OCI-LY7 (cell line): ENCODE measurements around the gene RAB30. TPM values are rescaled to one million over a fixed set of nuclear protein-coding genes. Genes with fewer than 3 reads are reported as not detected.

Experiments used
- BruUV-seq: library from RNA; stranded (reverse); fragments of 400-500 nt; replicated peaks from 2 replicates; lab custom pipeline; 2021; lab: Mats Ljungman, UMichigan
- CTCF ChIA-PET: fragments of 300-600 bp; sonication (Branson Sonifier 250); formaldehyde crosslinking; loops from one replicate; lab custom pipeline; 2022; ENCODE audit warnings: antibody characterized with exemption; ENCODE audit not compliant: unreplicated experiment; lab: Charles Lee
- POLR2A ChIA-PET: fragments of 300-600 bp; sonication (Branson Sonifier 250); formaldehyde crosslinking; loops from one replicate; lab custom pipeline; 2022; ENCODE audit warnings: antibody characterized with exemption; lab: Charles Lee
- DNase-seq: peaks from one replicate; pipeline ENCODE4 v3.0.0-alpha.2; 2015; ENCODE audit warnings: low spot score
- H2AFZ ChIP-seq: fragments of 200-600 bp; sonication (generic), shearing (Covaris generic); 2 replicates; pipeline ENCODE4 v1.6.1; 2014; ENCODE audit warnings: mild to moderate bottlenecking, antibody characterized with exemption, low read length, moderate library complexity
- H3K27ac ChIP-seq: fragments of 200-600 bp; sonication (generic); 2 replicates; pipeline ENCODE4 v1.5.1; 2014; ENCODE audit warnings: mixed run types, low read depth, mild to moderate bottlenecking, moderate library complexity, low read length, inconsistent platforms; ENCODE audit not compliant: poor library complexity, severe bottlenecking
- H3K36me3 ChIP-seq: fragments of 200-600 bp; sonication (generic); 2 replicates; pipeline ENCODE4 v1.6.1; 2014; ENCODE audit warnings: mild to moderate bottlenecking, antibody characterized with exemption, low read length, moderate library complexity, mixed read lengths; ENCODE audit not compliant: insufficient read depth
- H3K4me1 ChIP-seq: fragments of 200-600 bp; sonication (generic); 2 replicates; pipeline ENCODE4 v1.5.1; 2014; ENCODE audit warnings: mild to moderate bottlenecking, low read length; ENCODE audit not compliant: insufficient read depth, poor library complexity, severe bottlenecking
- H3K4me2 ChIP-seq: fragments of 200-600 bp; sonication (generic); 2 replicates; pipeline ENCODE4 v1.6.1; 2014; ENCODE audit warnings: mild to moderate bottlenecking, low read length
- H3K4me3 ChIP-seq: fragments of 200-600 bp; sonication (generic); 2 replicates; pipeline ENCODE4 v1.5.1; 2014; ENCODE audit warnings: mild to moderate bottlenecking, low read depth, low read length; ENCODE audit not compliant: poor library complexity, severe bottlenecking
- H3K79me2 ChIP-seq: fragments of 200-600 bp; sonication (generic); 2 replicates; pipeline ENCODE4 v1.6.1; 2016; ENCODE audit warnings: low read depth, mild to moderate bottlenecking, low read length, moderate library complexity, mixed read lengths; ENCODE audit not compliant: insufficient read depth
- H3K9me2 ChIP-seq: fragments of 200-600 bp; sonication (generic); 2 replicates; pipeline ENCODE4 v1.6.1; 2016; ENCODE audit warnings: mild to moderate bottlenecking, low read length, mixed read lengths; ENCODE audit not compliant: insufficient read depth
- H3K9me3 ChIP-seq: fragments of 200-600 bp; sonication (generic); 2 replicates; pipeline ENCODE4 v1.6.1; 2014; ENCODE audit warnings: mild to moderate bottlenecking, mixed run types, low read length, mixed read lengths
- H4K20me1 ChIP-seq: fragments of 200-600 bp; sonication (generic); 2 replicates; pipeline ENCODE4 v1.6.1; 2014; ENCODE audit warnings: mild to moderate bottlenecking, antibody characterized with exemption, low read length, moderate library complexity, mixed read lengths; ENCODE audit not compliant: insufficient read depth
- EZH2phosphoT487 ChIP-seq: fragments of 200-600 bp; sonication (generic); IDR thresholded peaks from 2 replicates; pipeline ENCODE4 v1.6.1; 2018; ENCODE audit warnings: low read depth, borderline replicate concordance, mild to moderate bottlenecking, mixed run types, antibody characterized with exemption, low read length, moderate library complexity, mixed read lengths
- intact Hi-C: fragments of 100-400 bp; cut with micrococcal nuclease; formaldehyde crosslinking; loops from one replicate; pipeline ENCODE4 v1.10.0; 2022; ENCODE audit not compliant: unreplicated experiment
- total RNA-seq, 2 experiments: library from RNA; depleted of rRNA in 1 of 2; stranded (reverse); fragments of >200 nt in 1 of 2; shearing (Covaris generic) in 1 of 2; gene quantifications; 2 replicates each; pipeline ENCODE4 v1.2.3, GENCODE V29; 2014 to 2022
- TF ChIP-seq, protein P1 (sequence below): fragments of 200-600 bp; sonication (generic); conservative IDR thresholded peaks from 2 replicates; pipeline ENCODE4 v1.5.1; 2014; ENCODE audit warnings: mild to moderate bottlenecking, antibody characterized with exemption, low read length, moderate library complexity, mixed read lengths

Gene RAB30
- total RNA-seq, 2 experiments from 2014 or later: 33.3 to 132 TPM

DNA sequence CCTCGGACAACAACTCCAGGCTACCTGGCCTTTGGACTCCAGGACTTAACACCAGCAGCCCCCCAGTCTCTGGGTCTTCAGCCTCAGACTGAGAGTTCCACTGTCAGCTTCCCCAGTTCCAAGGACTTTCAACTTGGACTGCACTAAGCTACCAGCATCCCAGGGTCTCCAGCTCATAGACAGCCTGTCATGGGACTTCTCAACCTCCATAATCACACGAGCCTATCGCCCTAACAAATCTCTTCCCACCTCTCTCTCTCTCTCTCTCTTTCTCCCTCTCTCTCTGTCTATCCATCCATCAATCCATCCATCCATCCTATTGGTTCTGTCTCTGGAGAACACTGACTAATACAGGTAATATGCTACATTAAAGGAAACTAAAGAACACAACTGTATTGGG is 10.7 kb downstream of the RAB30 start:
- Histone ChIP-seq H4K20me1 (no peaks in the 10 kb centered on the region), H3K27ac (peak overlapping the region; percentile 100), H3K4me2 (peak overlapping the region; percentile 82), H3K4me1 (peaks cover 93% of the 10 kb centered on the region), H3K36me3 (peaks cover 77% of the 10 kb centered on the region), H3K79me2 (peaks cover 88% of the 10 kb centered on the region), H3K9me2 (no peaks in the 10 kb centered on the region), H3K9me3 (peaks cover 56% of the 10 kb centered on the region), H3K4me3 (peak overlapping the region; percentile 62), H2AFZ (no peak overlapping the region)
- TF ChIP-seq, protein P1, sequence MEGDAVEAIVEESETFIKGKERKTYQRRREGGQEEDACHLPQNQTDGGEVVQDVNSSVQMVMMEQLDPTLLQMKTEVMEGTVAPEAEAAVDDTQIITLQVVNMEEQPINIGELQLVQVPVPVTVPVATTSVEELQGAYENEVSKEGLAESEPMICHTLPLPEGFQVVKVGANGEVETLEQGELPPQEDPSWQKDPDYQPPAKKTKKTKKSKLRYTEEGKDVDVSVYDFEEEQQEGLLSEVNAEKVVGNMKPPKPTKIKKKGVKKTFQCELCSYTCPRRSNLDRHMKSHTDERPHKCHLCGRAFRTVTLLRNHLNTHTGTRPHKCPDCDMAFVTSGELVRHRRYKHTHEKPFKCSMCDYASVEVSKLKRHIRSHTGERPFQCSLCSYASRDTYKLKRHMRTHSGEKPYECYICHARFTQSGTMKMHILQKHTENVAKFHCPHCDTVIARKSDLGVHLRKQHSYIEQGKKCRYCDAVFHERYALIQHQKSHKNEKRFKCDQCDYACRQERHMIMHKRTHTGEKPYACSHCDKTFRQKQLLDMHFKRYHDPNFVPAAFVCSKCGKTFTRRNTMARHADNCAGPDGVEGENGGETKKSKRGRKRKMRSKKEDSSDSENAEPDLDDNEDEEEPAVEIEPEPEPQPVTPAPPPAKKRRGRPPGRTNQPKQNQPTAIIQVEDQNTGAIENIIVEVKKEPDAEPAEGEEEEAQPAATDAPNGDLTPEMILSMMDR: no peak
- no peak for TF ChIP-seq EZH2phosphoT487
- intact Hi-C loops: loop anchor here (5.0 kb wide), 1 partner anchor 54 kb away; no protein-coding TSS in a partner anchor
- CTCF ChIA-PET: no interaction called here
- no peak for DNase-seq
- POLR2A ChIA-PET: interaction anchor here (0.7 kb wide), 1 partner anchor 128 kb away, joined by 4 read pairs; no protein-coding TSS in a partner anchor
- no TSS peak for BruUV-seq

DNA sequence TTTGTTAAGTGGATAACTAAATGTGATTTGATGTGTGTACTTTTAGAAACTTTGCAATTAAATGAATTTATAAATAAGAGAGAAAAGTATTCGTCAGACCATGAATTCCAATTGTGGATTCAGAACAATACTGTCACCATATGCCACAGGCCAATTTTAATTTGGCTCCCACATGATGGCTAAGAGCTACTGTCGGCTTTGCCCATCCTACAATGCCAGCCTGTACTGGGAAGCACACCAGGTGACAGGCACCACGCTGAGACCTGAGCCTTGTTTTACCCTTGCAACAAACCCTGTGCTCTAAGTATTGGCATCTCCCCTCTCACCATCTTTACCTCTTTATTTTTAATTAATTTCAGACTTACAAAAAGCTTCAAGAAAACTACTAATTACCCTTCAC is 14.0 kb downstream of the RAB30 start:
- H3K27ac ChIP-seq: no peak overlapping the region
- H3K9me2 ChIP-seq: no peaks in the 10 kb centered on the region
- DNase-seq: no peak
- no peak overlapping the region for H3K4me3 ChIP-seq
- peaks cover 97% of the 10 kb centered on the region for H3K79me2 ChIP-seq
- peaks cover 43% of the 10 kb centered on the region for H3K9me3 ChIP-seq
- BruUV-seq: no TSS peak
- no peak overlapping the region for H3K4me2 ChIP-seq
- ChIA-PET CTCF (no interaction called here), POLR2A (interaction anchor here (0.7 to 3.1 kb wide), 19 partner anchors 9 to 208 kb away, joined by 3 to 15 read pairs (median 4); partner anchors contain the start of gene RAB30)
- H2AFZ ChIP-seq: no peak overlapping the region
- peaks cover 93% of the 10 kb centered on the region for H3K4me1 ChIP-seq
- TF ChIP-seq EZH2phosphoT487: no peak
- TF ChIP-seq, protein P1: no peak
- intact Hi-C loops: no loop called here
- peaks cover 12% of the 10 kb centered on the region; the same call in 1 of the 2 replicates for H4K20me1 ChIP-seq
- peaks cover 92% of the 10 kb centered on the region for H3K36me3 ChIP-seq

DNA sequence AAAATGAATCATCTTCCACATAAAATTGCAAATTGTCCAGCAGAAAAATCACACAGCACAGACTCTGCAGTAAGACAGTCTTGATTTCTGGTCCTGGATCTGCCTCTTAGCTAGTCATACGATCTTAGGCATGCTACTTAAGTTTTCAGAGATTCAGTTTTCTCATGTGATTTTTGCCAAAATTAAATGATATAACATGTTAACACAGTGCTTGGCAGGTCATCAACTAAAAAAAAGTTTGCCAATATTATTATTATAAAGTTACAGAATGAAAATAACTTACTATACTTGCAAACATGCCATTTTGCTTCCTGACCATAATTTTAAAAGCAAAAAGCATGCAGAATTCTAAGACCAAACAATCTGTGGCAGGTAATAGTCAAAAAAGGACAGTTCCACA is 15.1 kb downstream of the RAB30 start:
- TF ChIP-seq, protein P1: no peak
- TF ChIP-seq EZH2phosphoT487: no peak
- no TSS peak for BruUV-seq
- POLR2A ChIA-PET: interaction anchor here (0.6 to 3.1 kb wide), 12 partner anchors 10 to 155 kb away, joined by 3 to 15 read pairs (median 3); partner anchors contain the start of genes DDIAS and RAB30
- no peaks in the 10 kb centered on the region for H3K9me2 ChIP-seq
- CTCF ChIA-PET: no interaction called here
- H3K9me3 ChIP-seq: peaks cover 40% of the 10 kb centered on the region
- no peak overlapping the region for H2AFZ ChIP-seq
- no peak overlapping the region for H3K27ac ChIP-seq
- no peak overlapping the region for H3K4me3 ChIP-seq
- peaks cover 12% of the 10 kb centered on the region; the same call in 1 of the 2 replicates for H4K20me1 ChIP-seq
- peaks cover 99% of the 10 kb centered on the region for H3K36me3 ChIP-seq
- peaks cover 100% of the 10 kb centered on the region for H3K79me2 ChIP-seq
- intact Hi-C loops: no loop called here
- H3K4me1 ChIP-seq: peaks cover 82% of the 10 kb centered on the region
- H3K4me2 ChIP-seq: no peak overlapping the region
- no peak for DNase-seq
